ENCODE measurements around the gene SPRYD4.

Gene SPRYD4

DNA sequence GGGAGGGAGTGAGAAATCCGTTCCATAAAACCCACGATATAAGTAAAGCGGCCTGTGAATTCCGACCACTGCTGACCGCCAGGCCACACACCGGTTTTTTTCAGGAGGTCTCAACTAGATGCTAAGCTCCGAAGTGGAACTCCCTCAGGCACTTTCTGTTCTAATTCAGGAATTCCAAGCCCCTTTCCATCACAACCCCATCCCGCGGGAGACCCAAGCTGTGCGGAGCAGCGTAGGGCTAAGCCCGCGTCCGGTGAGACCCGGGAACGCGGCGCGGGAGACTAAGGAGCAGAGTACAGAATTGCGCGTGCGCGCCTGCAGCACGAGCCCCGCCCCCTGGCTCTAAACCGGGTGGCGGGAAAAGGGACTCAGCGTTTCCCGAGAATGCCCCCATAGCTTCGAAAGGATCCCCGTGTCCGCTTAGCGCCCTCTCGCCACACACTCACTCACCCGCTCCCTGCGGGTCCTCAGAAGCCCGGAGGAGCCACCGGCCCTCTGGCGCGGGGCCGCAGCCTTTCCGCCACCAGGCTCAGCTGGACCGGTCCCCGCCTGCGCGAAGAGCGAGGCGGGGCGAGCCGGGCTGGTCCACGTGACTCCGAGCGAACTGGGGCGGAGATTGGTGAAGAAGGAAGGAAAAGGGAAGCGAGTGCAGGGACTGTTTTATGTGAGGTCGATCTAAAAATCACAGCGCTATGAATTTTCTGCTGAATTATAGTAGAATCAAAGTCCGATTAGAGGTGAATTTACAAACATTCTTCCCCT lies 19.3 kb upstream of the SPRYD4 start, which contains the start of gene TIMELESS (continued):
- TF ChIP-seq ZNF335 (tag by site-specific recombination; conservative IDR thresholded peaks at IDR 0.05): peak; percentile 75
- TF ChIP-seq ZNF302 (tag by site-specific recombination; IDR thresholded peaks at IDR 0.05; ENCODE audit: low read depth): no peak
- TF ChIP-seq GLIS2 (tag by site-specific recombination; IDR thresholded peaks at IDR 0.05): peak; percentile 82
- TF ChIP-seq KLF1 (tag by site-specific recombination; IDR thresholded peaks at IDR 0.05): peak; percentile 24; the same call in 1 of the 2 replicates
- TF ChIP-seq, protein P1, sequence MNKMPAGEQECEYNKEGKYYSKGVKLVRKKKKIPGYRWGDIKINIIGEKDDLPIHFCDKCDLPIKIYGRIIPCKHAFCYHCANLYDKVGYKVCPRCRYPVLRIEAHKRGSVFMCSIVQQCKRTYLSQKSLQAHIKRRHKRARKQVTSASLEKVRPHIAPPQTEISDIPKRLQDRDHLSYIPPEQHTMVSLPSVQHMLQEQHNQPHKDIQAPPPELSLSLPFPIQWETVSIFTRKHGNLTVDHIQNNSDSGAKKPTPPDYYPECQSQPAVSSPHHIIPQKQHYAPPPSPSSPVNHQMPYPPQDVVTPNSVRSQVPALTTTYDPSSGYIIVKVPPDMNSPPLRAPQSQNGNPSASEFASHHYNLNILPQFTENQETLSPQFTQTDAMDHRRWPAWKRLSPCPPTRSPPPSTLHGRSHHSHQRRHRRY (tag by site-specific recombination; IDR thresholded peaks at IDR 0.05): no peak
- TF ChIP-seq GFI1B (tag by site-specific recombination; IDR thresholded peaks at IDR 0.05): 0 out of 2 replicates have a peak, but pooled peaks have one; percentile 28
- TF ChIP-seq ZNF660 (tag by site-specific recombination; IDR thresholded peaks at IDR 0.05): peak; percentile 47
- TF ChIP-seq, protein P2, sequence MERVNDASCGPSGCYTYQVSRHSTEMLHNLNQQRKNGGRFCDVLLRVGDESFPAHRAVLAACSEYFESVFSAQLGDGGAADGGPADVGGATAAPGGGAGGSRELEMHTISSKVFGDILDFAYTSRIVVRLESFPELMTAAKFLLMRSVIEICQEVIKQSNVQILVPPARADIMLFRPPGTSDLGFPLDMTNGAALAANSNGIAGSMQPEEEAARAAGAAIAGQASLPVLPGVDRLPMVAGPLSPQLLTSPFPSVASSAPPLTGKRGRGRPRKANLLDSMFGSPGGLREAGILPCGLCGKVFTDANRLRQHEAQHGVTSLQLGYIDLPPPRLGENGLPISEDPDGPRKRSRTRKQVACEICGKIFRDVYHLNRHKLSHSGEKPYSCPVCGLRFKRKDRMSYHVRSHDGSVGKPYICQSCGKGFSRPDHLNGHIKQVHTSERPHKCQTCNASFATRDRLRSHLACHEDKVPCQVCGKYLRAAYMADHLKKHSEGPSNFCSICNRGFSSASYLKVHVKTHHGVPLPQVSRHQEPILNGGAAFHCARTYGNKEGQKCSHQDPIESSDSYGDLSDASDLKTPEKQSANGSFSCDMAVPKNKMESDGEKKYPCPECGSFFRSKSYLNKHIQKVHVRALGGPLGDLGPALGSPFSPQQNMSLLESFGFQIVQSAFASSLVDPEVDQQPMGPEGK (tag by site-specific recombination; IDR thresholded peaks at IDR 0.05): peak; percentile 92
- peak; percentile 64 for TF ChIP-seq SP2 (tag by site-specific recombination; IDR thresholded peaks at IDR 0.05)
- no peak for TF ChIP-seq ZNF292 (tag by site-specific recombination; IDR thresholded peaks at IDR 0.05; ENCODE audit: borderline replicate concordance, low read depth)
- TF ChIP-seq ZBTB8A (tag by site-specific recombination; IDR thresholded peaks at IDR 0.05): peak; percentile 86
- peak; percentile 86 for TF ChIP-seq ZNF501 (tag by site-specific recombination; IDR thresholded peaks at IDR 0.05)
- peak; percentile 69 for TF ChIP-seq MZF1 (tag by site-specific recombination; IDR thresholded peaks at IDR 0.05; ENCODE audit: borderline replicate concordance)
- peak; percentile 39 for TF ChIP-seq ZIC2 (tag by site-specific recombination; IDR thresholded peaks at IDR 0.05)
- TF ChIP-seq, protein P3, sequence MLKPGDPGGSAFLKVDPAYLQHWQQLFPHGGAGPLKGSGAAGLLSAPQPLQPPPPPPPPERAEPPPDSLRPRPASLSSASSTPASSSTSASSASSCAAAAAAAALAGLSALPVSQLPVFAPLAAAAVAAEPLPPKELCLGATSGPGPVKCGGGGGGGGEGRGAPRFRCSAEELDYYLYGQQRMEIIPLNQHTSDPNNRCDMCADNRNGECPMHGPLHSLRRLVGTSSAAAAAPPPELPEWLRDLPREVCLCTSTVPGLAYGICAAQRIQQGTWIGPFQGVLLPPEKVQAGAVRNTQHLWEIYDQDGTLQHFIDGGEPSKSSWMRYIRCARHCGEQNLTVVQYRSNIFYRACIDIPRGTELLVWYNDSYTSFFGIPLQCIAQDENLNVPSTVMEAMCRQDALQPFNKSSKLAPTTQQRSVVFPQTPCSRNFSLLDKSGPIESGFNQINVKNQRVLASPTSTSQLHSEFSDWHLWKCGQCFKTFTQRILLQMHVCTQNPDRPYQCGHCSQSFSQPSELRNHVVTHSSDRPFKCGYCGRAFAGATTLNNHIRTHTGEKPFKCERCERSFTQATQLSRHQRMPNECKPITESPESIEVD (tag by site-specific recombination; IDR thresholded peaks at IDR 0.05): no peak
- TF ChIP-seq ZBTB17 (tag by site-specific recombination; IDR thresholded peaks at IDR 0.05): peak; percentile 52; the same call in 1 of the 2 replicates
- no peak for TF ChIP-seq ZNF416 (tag by site-specific recombination; IDR thresholded peaks at IDR 0.05)
- TF ChIP-seq WT1 (tag by site-specific recombination; IDR thresholded peaks at IDR 0.05): peak; percentile 13; the same call in 1 of the 2 replicates
- TF ChIP-seq, protein P4, sequence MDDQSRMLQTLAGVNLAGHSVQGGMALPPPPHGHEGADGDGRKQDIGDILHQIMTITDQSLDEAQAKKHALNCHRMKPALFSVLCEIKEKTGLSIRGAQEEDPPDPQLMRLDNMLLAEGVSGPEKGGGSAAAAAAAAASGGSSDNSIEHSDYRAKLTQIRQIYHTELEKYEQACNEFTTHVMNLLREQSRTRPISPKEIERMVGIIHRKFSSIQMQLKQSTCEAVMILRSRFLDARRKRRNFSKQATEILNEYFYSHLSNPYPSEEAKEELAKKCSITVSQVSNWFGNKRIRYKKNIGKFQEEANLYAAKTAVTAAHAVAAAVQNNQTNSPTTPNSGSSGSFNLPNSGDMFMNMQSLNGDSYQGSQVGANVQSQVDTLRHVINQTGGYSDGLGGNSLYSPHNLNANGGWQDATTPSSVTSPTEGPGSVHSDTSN (CRISPR knock-in tag; IDR thresholded peaks at IDR 0.05): 0 out of 2 replicates have a peak, but pooled peaks have one; percentile 66
- no peak for TF ChIP-seq ZNF2 (tag by site-specific recombination; IDR thresholded peaks at IDR 0.05)

DNA sequence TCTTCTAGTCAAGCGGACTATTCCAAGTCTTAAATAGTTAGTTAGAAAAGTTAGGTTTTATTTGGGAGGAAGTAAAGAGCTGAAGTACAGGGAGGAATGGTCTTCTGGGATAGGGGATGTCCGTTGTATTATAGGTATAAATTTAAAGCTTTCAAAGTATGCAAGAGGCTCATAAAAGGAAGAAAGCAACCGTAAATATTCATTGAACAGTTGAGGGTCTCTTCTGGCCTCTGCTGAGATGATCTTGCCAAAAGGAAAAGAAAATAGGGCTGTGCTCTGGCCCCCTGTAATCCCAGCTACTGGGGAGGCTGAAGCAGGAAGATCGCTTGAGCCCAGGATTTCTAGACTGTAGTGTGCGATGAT lies 18.8 kb upstream of the SPRYD4 start:
- CTCF ChIA-PET: interaction anchor here (0.6 to 5.4 kb wide), 4 partner anchors 12 to 323 kb away, joined by 3 to 29 read pairs (median 7); no protein-coding TSS in a partner anchor
- peak overlapping the region; percentile 93 for H3K27ac ChIP-seq (ENCODE audit: extremely low read depth, low read depth, low read length)
- peaks cover 0 to 8% of the 10 kb centered on the region in 2 experiments; a peak in 1 of 3 replicates for H3K36me3 ChIP-seq (ENCODE audit: control insufficient read depth in 2 of 2, insufficient read depth in 1 of 2, low read length in 2 of 2)
- H3K4me3 ChIP-seq (ENCODE audit: low read depth, low read length): peak overlapping the region; percentile 59
- H3K4me1 ChIP-seq (ENCODE audit: control insufficient read depth, insufficient read depth, low read length): peaks cover 5% of the 10 kb centered on the region
- POLR2A ChIA-PET: interaction anchor here (0.7 to 3.0 kb wide), 22 partner anchors 9 to 228 kb away, joined by 3 to 15 read pairs (median 4); partner anchors contain the start of genes CNPY2, GLS2, PAN2 and RNF41
- H3K9me3 ChIP-seq (ENCODE audit: control insufficient read depth, insufficient read depth, low read depth, low read length): no peaks in the 10 kb centered on the region
- TF ChIP-seq ZFHX2 (tag by site-specific recombination; conservative IDR thresholded peaks at IDR 0.05) (no peak), ZNF2 (tag by site-specific recombination; IDR thresholded peaks at IDR 0.05) (0 out of 2 replicates have a peak, but pooled peaks have one; percentile 5), ZBTB17 (tag by site-specific recombination; IDR thresholded peaks at IDR 0.05) (peak; percentile 50), EGR2 (tag by site-specific recombination; IDR thresholded peaks at IDR 0.05; ENCODE audit: low read depth) (no peak), ZNF48 (tag by site-specific recombination; IDR thresholded peaks at IDR 0.05) (no peak)
- TF ChIP-seq, protein P5, sequence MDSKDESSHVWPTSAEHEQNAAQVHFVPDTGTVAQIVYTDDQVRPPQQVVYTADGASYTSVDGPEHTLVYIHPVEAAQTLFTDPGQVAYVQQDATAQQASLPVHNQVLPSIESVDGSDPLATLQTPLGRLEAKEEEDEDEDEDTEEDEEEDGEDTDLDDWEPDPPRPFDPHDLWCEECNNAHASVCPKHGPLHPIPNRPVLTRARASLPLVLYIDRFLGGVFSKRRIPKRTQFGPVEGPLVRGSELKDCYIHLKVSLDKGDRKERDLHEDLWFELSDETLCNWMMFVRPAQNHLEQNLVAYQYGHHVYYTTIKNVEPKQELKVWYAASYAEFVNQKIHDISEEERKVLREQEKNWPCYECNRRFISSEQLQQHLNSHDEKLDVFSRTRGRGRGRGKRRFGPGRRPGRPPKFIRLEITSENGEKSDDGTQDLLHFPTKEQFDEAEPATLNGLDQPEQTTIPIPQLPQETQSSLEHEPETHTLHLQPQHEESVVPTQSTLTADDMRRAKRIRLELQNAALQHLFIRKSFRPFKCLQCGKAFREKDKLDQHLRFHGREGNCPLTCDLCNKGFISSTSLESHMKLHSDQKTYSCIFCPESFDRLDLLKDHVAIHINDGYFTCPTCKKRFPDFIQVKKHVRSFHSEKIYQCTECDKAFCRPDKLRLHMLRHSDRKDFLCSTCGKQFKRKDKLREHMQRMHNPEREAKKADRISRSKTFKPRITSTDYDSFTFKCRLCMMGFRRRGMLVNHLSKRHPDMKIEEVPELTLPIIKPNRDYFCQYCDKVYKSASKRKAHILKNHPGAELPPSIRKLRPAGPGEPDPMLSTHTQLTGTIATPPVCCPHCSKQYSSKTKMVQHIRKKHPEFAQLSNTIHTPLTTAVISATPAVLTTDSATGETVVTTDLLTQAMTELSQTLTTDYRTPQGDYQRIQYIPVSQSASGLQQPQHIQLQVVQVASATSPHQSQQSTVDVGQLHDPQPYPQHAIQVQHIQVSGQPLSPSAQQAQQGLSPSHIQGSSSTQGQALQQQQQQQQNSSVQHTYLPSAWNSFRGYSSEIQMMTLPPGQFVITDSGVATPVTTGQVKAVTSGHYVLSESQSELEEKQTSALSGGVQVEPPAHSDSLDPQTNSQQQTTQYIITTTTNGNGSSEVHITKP (tag by site-specific recombination; IDR thresholded peaks at IDR 0.05): peak; percentile 94

Data from HEK293 (cell line).